Heart left ventricle (tissue), 16 donors: Measurements from ENCODE around the gene DPP3. TPM values are rescaled to one million over a fixed set of nuclear protein-coding genes. Genes with fewer than 3 reads are reported as not detected.

Experiments used
- ATAC-seq, 4 donors: fragments of 200-7000 bp; cut with Tn5 transposase; one replicate each; pipeline ENCODE4 v1.9.1; 2020 to 2022; ENCODE audit warnings: moderate library complexity in 4 of 4, mild to moderate bottlenecking in 3 of 4, moderate number of reproducible peaks in 1 of 4
- DNase-seq, 5 donors: peaks; one replicate each; pipeline ENCODE4 v3.0.0-alpha.2; 2020
- H3K27ac ChIP-seq, 12 donors: fragments of 200-600 bp; sonication (generic) in 4 of 12; one replicate each; pipeline versions ENCODE4 v1.5.0 to v1.8.0; 2016 to 2022; ENCODE audit warnings: mild to moderate bottlenecking in 2 of 12
- H3K27me3 ChIP-seq, 9 donors: fragments of 200-600 bp; sonication (generic) in 2 of 9; one replicate each; pipeline versions ENCODE4 v1.5.1 to v1.8.0; 2016 to 2022; ENCODE audit warnings: mild to moderate bottlenecking in 3 of 9
- H3K36me3 ChIP-seq, 9 donors: fragments of 200-600 bp; sonication (generic) in 2 of 9; one replicate each; pipeline versions ENCODE4 v1.5.0 to v1.8.0; 2018 to 2022; ENCODE audit warnings: mild to moderate bottlenecking in 2 of 9
- H3K4me1 ChIP-seq, 12 donors: fragments of 200-600 bp; sonication (generic) in 4 of 12; one replicate each; pipeline versions ENCODE4 v1.5.0 to v1.8.0; 2016 to 2022; ENCODE audit warnings: mild to moderate bottlenecking in 3 of 12
- H3K4me3 ChIP-seq, 12 donors: fragments of 200-600 bp; sonication (generic) in 4 of 12; one replicate each; pipeline versions ENCODE4 v1.5.0 to v1.8.0; 2017 to 2022; ENCODE audit warnings: mild to moderate bottlenecking in 9 of 12, moderate library complexity in 4 of 12
- H3K9me3 ChIP-seq, 12 donors: fragments of 200-600 bp; sonication (generic) in 4 of 12; one replicate each; pipeline versions ENCODE4 v1.5.0 to v1.8.0; 2016 to 2022; ENCODE audit warnings: mild to moderate bottlenecking in 1 of 12
- CTCF ChIP-seq, 12 donors: fragments of 200-600 bp; sonication (generic) in 4 of 12; IDR thresholded peaks; one replicate each; pipeline versions ENCODE4 v1.5.0 to v1.8.0; 2018 to 2022; ENCODE audit warnings: antibody characterized with exemption in 12 of 12, mild to moderate bottlenecking in 5 of 12
- POLR2A ChIP-seq, 2 donors: fragments of 450-650 bp; IDR thresholded peaks; one replicate each; pipeline ENCODE4 v1.6.1; 2017; ENCODE audit warnings: antibody characterized with exemption in 2 of 2, mild to moderate bottlenecking in 2 of 2, moderate library complexity in 2 of 2
- WGBS, 4 donors: extraction: QIAGEN DNeasy Blood & Tissue Kit in 2 of 4; methylation state at CpG; one replicate each; pipeline versions ENCODE4 v1.1.5 to v1.1.7; 2013 to 2018; 5-methylcytosine and 5-hydroxymethylcytosine counted together
- intact Hi-C, 10 donors: fragments of 100-400 bp; cut with DNase I; formaldehyde crosslinking; loops; one replicate each; pipeline versions ENCODE4 v1.11.1 to v1.14.2; 2022
- polyA plus RNA-seq, 2 donors: library from polyadenylated mRNA; stranded (reverse); fragments of 200-250 nt; gene quantifications; one replicate each; pipeline ENCODE4 v1.2.3, GENCODE V29; 2013
- total RNA-seq, 9 donors: library from RNA; depleted of rRNA in 2 of 9; stranded (reverse); fragments of >200 nt in 2 of 9; fragmentation: NEBNext Ultra II Directional in 3 of 9; extraction: Animal tissue kit (Norgen Biotek cat#: 25700) in 3 of 9; gene quantifications; one replicate each; pipeline versions ENCODE4 v1.1.0 to v1.2.4, GENCODE V29; 2016 to 2023
- donor health status: ischemic (EF 13 %, LVEDD 7.1; RV severe dilation, severe dysfunction).
- donor health status: healthy with polysubstance abuse.
- donor health status: DM: no; HTN: yes; CAD: no.
- donor health status: DM: no; HTN: no; CAD: no.
- donor health status: ischemic (EF 25% LVEDD 6.9; RV normal size, moderate dysfunction).
- donor health status: ischemic (EF 25% LVEDD 5.7; RV mildly dilated, moderate dysfunction).
- donor health status: healthy.
- donor health status: DM: yes; HTN: yes; CAD: no.
- donor health status: ischemic (EF 35%, LVEDD 5.7; RV mildly dilated, moderate dysfunction).
- donor health status: nonischemic (EF 11% LVEDD 7.7; RV severe dilation, severe dysfunction).
- donor health status: DM: yes; HTN: yes; CAD: no.
- donor health status: PGD.
- donor health status: ischemic (EF 29% LVEDD 5.4; RV normal size, mild dysfunction).
- donor health status: nonischemic (EF 23%, LVEDD 6.1; RV moderate dilation, normal function).

Gene DPP3
- total and polyA plus RNA-seq, 11 donors, result 6.2 to 43.1 (median 14.9) TPM

- TF ChIP-seq CTCF (IDR thresholded peaks at IDR 0.05) (no peak), POLR2A (IDR thresholded peaks at IDR 0.05) (no peak)
- WGBS, 4 donors, result 92 to 94% (median 93%) methylated on average over 39 to 44 of the region's 44 CpGs
- Histone ChIP-seq H3K27me3 (no peaks in the 10 kb centered on the region), H3K4me3 (no peak overlapping the region), H3K36me3 (peaks cover 0 to 48% (median 27%) of the 10 kb centered on the region in 9 donors), H3K27ac (no peak overlapping the region), H3K4me1 (peaks cover 0 to 12% (median 6%) of the 10 kb centered on the region in 12 donors), H3K9me3 (no peaks in the 10 kb centered on the region)
- DNase-seq (no peak), ATAC-seq (no peak)
- intact Hi-C loops, result no loop called here
Observed at GRCh38 chr11:66475349-66476172, 4.7 kb upstream of the DPP3 start.

GRCh38 chr11:66476173-66476840 lies 3.9 kb upstream of the DPP3 start:
- no peaks in the 10 kb centered on the region for H3K9me3 ChIP-seq
- intact Hi-C loops, result no loop called here
- TF ChIP-seq CTCF (IDR thresholded peaks at IDR 0.05), result no peak
- TF ChIP-seq POLR2A (IDR thresholded peaks at IDR 0.05), result no peak
- H3K36me3 ChIP-seq, result peaks cover 0 to 41% (median 25%) of the 10 kb centered on the region in 9 donors
- no peak for ATAC-seq
- 76 to 82% (median 82%) methylated on average over 9 to 10 of the region's 10 CpGs for WGBS, 4 donors
- H3K4me3 ChIP-seq, result no peak overlapping the region
- H3K4me1 ChIP-seq, result peaks cover 0 to 17% (median 10%) of the 10 kb centered on the region in 12 donors
- H3K27me3 ChIP-seq, result no peaks in the 10 kb centered on the region
- H3K27ac ChIP-seq, result no peak overlapping the region
- DNase-seq, result no peak

- Histone ChIP-seq H3K27me3 (no peaks in the 10 kb centered on the region), H3K36me3 (peaks cover 0 to 36% (median 25%) of the 10 kb centered on the region in 9 donors), H3K27ac (no peak overlapping the region), H3K4me3 (no peak overlapping the region), H3K9me3 (no peaks in the 10 kb centered on the region), H3K4me1 (peaks cover 0 to 19% (median 10%) of the 10 kb centered on the region in 12 donors)
- WGBS, 4 donors, result 67 to 73% (median 70%) methylated on average over 9 of the region's 9 CpGs
- no peak for ATAC-seq
- no peak for DNase-seq
- no peak for TF ChIP-seq POLR2A (IDR thresholded peaks at IDR 0.05)
- no peak for TF ChIP-seq CTCF (IDR thresholded peaks at IDR 0.05)
- intact Hi-C loops, result no loop called here
Observed at GRCh38 chr11:66476841-66477251, 3.4 kb upstream of the DPP3 start.
